Pancreas (tissue), 10 donors: Measurements from ENCODE around the gene KNTC1. TPM values are rescaled to one million over a fixed set of nuclear protein-coding genes. Genes with fewer than 3 reads are reported as not detected.
"Not testable (repeated sequence)": the region's sequence is repeated elsewhere in the genome, so short reads cannot be mapped to it uniquely, and the experiment has no call there.

Experiments
- ATAC-seq, 4 donors: fragments of 200-7000 bp; cut with Tn5 transposase; one replicate each; pipeline versions ENCODE4 v1.8.0 to v1.9.1; 2020; ENCODE audit warnings: mild to moderate bottlenecking in 4 of 4, moderate library complexity in 4 of 4
- DNase-seq, 6 donors: peaks; one replicate each; pipeline ENCODE4 v3.0.0-alpha.2; 2020
- FAIRE-seq: peaks from 2 replicates; lab custom pipeline; 2012; peaks lifted over from hg19 to GRCh38; lab: Jason Lieb, UNC
- H3K27ac ChIP-seq, 4 donors: fragments of 200-600 bp; sonication (generic); 1 replicate in 3 of 4; 2 replicates in 1 of 4; pipeline versions ENCODE4 v1.5.0 to v1.8.0; 2020
- H3K27me3 ChIP-seq, 4 donors: fragments of 200-600 bp; one replicate each; pipeline ENCODE4 v1.8.0; 2021
- H3K36me3 ChIP-seq, 3 donors: fragments of 200-600 bp; sonication (generic) in 1 of 3; one replicate each; pipeline versions ENCODE4 v1.5.0 to v1.8.0; 2020 to 2021
- H3K4me1 ChIP-seq, 3 donors: fragments of 200-600 bp; one replicate each; pipeline ENCODE4 v1.8.0; 2021
- H3K4me3 ChIP-seq, 4 donors: fragments of 200-600 bp; sonication (generic) in 2 of 4; one replicate each; pipeline versions ENCODE4 v1.5.0 to v1.8.0; 2020 to 2021
- H3K9me3 ChIP-seq, 4 donors: fragments of 200-600 bp; one replicate each; pipeline ENCODE4 v1.8.0; 2021
- CTCF ChIP-seq, 4 donors: fragments of 200-600 bp; sonication (generic) in 3 of 4; IDR thresholded peaks; one replicate each; pipeline versions ENCODE4 v1.5.0 to v1.8.0; 2021; ENCODE audit warnings: antibody characterized with exemption in 4 of 4
- WGBS, 2 donors: extraction: QIAGEN DNeasy Blood & Tissue Kit; methylation state at CpG; one replicate each; pipeline ENCODE4 v1.1.7; 2013; 5-methylcytosine and 5-hydroxymethylcytosine counted together
- intact Hi-C, 3 donors: fragments of 100-400 bp; cut with DNase I; formaldehyde crosslinking; loops; one replicate each; pipeline versions ENCODE4 v1.11.1 to v1.14.2; 2022
- polyA plus RNA-seq, 2 donors: library from polyadenylated mRNA; stranded (reverse); fragments of 200-250 nt; gene quantifications; one replicate each; pipeline ENCODE4 v1.2.3, GENCODE V29; 2013
- total RNA-seq, 6 donors: library from RNA; stranded (reverse); fragmentation: NEBNext Ultra II Directional in 4 of 6; extraction: Animal tissue kit (Norgen Biotek cat#: 25700) in 4 of 6; gene quantifications; one replicate each; pipeline versions ENCODE4 v1.2.1 to v1.2.4, GENCODE V29; 2021 to 2023
- donor health status: healthy with polysubstance abuse.
- donor health status: DM: no; HTN: no; CAD: no; lungs with moderate emphysema.
- donor health status: DM: no; HTN: no; CAD: no.
- donor health status: control.
- donor health status: control.
- donor health status: Bipolar disorder and iron deficiency.
- donor health status: DM: yes; HTN: yes; CAD: no.
- donor health status: DM: no; HTN: no; CAD: no.
- donor health status: DM: no; HTN: no; CAD: no.
- donor health status: DM: yes; HTN: yes; CAD: no.

Gene KNTC1
- total and polyA plus RNA-seq, 8 donors: 2.7 to 10.2 (median 4.9) TPM

- Histone ChIP-seq H3K4me1 (no peaks in the 10 kb centered on the region), H3K27me3 (no peaks in the 10 kb centered on the region), H3K9me3 (no peaks in the 10 kb centered on the region), H3K4me3 (no peak overlapping the region), H3K27ac (no peak overlapping the region), H3K36me3 (peaks cover 5 to 62% (median 27%) of the 10 kb centered on the region in 3 donors)
- DNase-seq: no peak
- TF ChIP-seq CTCF (IDR thresholded peaks at IDR 0.05): no peak
- WGBS, 2 donors: 94 to 95% methylated on average over 7 of the region's 7 CpGs
- intact Hi-C loops: no loop called here
- FAIRE-seq: no peak
- ATAC-seq: no peak
These were observed 40.1 kb upstream of the KNTC1 start for GRCh38 chr12:122486805-122487426.

- FAIRE-seq, ATAC-seq, DNase-seq, H3K4me3 ChIP-seq, H3K27ac ChIP-seq, intact Hi-C loops, H3K4me1 ChIP-seq, H3K9me3 ChIP-seq, H3K27me3 ChIP-seq: not testable (repeated sequence)
- peaks cover 5 to 64% (median 25%) of the 10 kb centered on the region in 3 donors for H3K36me3 ChIP-seq
- WGBS, 2 donors: 95 to 100% methylated on average over 3 of the region's 3 CpGs
These were observed 39.2 kb upstream of the KNTC1 start for GRCh38 chr12:122487807-122488206.

GRCh38 chr12:122489038-122489437 lies 38.0 kb upstream of the KNTC1 start:
- 43 to 51% methylated on average over 2 of the region's 2 CpGs for WGBS, 2 donors
- Histone ChIP-seq H3K9me3 (no peaks in the 10 kb centered on the region), H3K4me1 (no peaks in the 10 kb centered on the region), H3K27ac (no peak overlapping the region), H3K36me3 (peaks cover 5 to 57% (median 25%) of the 10 kb centered on the region in 3 donors), H3K4me3 (no peak overlapping the region), H3K27me3 (no peaks in the 10 kb centered on the region)
- TF ChIP-seq CTCF (IDR thresholded peaks at IDR 0.05): no peak
- intact Hi-C loops: no loop called here
- DNase-seq (no peak), FAIRE-seq (no peak), ATAC-seq (no peak)

GRCh38 chr12:122491991-122492390 lies 35.1 kb upstream of the KNTC1 start:
- H3K36me3 ChIP-seq: peaks cover 5 to 36% (median 23%) of the 10 kb centered on the region in 3 donors
- FAIRE-seq: no peak
- H3K9me3 ChIP-seq: no peaks in the 10 kb centered on the region
- WGBS, 2 donors: 96 to 100% methylated on average over 2 of the region's 2 CpGs
- DNase-seq: no peak
- intact Hi-C loops: no loop called here
- H3K4me1 ChIP-seq: no peaks in the 10 kb centered on the region
- no peaks in the 10 kb centered on the region for H3K27me3 ChIP-seq
- ATAC-seq: no peak
- TF ChIP-seq CTCF (IDR thresholded peaks at IDR 0.05): no peak
- H3K27ac ChIP-seq: no peak overlapping the region
- no peak overlapping the region for H3K4me3 ChIP-seq

GRCh38 chr12:122493222-122493621 lies 33.8 kb upstream of the KNTC1 start:
- peaks cover 2 to 25% (median 11%) of the 10 kb centered on the region in 3 donors for H3K36me3 ChIP-seq
- intact Hi-C loops: not testable (repeated sequence)
- 83 to 85% methylated on average over 6 of the region's 6 CpGs for WGBS, 2 donors

GRCh38 chr12:122495258-122495657 lies 31.8 kb upstream of the KNTC1 start:
- 86 to 87% methylated on average over 7 of the region's 7 CpGs for WGBS, 2 donors
- intact Hi-C loops: no loop called here
- ATAC-seq: no peak
- no peak overlapping the region for H3K4me3 ChIP-seq
- H3K4me1 ChIP-seq: peaks cover 6 to 20% (median 8%) of the 10 kb centered on the region in 3 donors
- H3K27me3 ChIP-seq: no peaks in the 10 kb centered on the region
- FAIRE-seq: no peak
- DNase-seq: no peak
- no peaks in the 10 kb centered on the region for H3K9me3 ChIP-seq
- no peak overlapping the region for H3K27ac ChIP-seq
- no peak for TF ChIP-seq CTCF (IDR thresholded peaks at IDR 0.05)
- peaks cover 0 to 12% (median 0%) of the 10 kb centered on the region in 3 donors for H3K36me3 ChIP-seq

More at GRCh38 chr12:122493222-122493621, 33.8 kb upstream of the KNTC1 start:
- H3K9me3 ChIP-seq, H3K27me3 ChIP-seq, FAIRE-seq, ATAC-seq, H3K4me3 ChIP-seq, DNase-seq, H3K4me1 ChIP-seq, H3K27ac ChIP-seq: not testable (repeated sequence)
